KOPT-K1 (cell line): Measurements from ENCODE around the gene OR2V2.
"Not testable (repeated sequence)": the region's sequence is repeated elsewhere in the genome, so short reads cannot be mapped to it uniquely, and the experiment has no call there.

Experiments
- H3K27ac ChIP-seq: fragments of 200-600 bp; sonication (generic); 2 replicates; pipeline ENCODE4 v1.5.1; 2016; ENCODE audit warnings: antibody characterized with exemption, mild to moderate bottlenecking, low read depth, low read length; ENCODE audit not compliant: poor library complexity, severe bottlenecking
- H3K36me3 ChIP-seq: fragments of 200-600 bp; sonication (generic); 2 replicates; pipeline ENCODE4 v1.5.1; 2017; ENCODE audit warnings: antibody characterized with exemption, mild to moderate bottlenecking, low read length, moderate library complexity; ENCODE audit not compliant: insufficient read depth
- H3K9me3 ChIP-seq: fragments of 200-600 bp; sonication (generic); 2 replicates; pipeline ENCODE4 v1.5.1; 2017; ENCODE audit warnings: antibody characterized with exemption, low read length, mild to moderate bottlenecking; ENCODE audit not compliant: insufficient read depth, poor library complexity, severe bottlenecking

Gene OR2V2

GRCh38 chr5:181127907-181128626 lies 19.3 kb upstream of the OR2V2 start:
- Histone ChIP-seq H3K27ac (no peak overlapping the region), H3K36me3 (no peaks in the 10 kb centered on the region), H3K9me3 (no peaks in the 10 kb centered on the region)

DNA sequence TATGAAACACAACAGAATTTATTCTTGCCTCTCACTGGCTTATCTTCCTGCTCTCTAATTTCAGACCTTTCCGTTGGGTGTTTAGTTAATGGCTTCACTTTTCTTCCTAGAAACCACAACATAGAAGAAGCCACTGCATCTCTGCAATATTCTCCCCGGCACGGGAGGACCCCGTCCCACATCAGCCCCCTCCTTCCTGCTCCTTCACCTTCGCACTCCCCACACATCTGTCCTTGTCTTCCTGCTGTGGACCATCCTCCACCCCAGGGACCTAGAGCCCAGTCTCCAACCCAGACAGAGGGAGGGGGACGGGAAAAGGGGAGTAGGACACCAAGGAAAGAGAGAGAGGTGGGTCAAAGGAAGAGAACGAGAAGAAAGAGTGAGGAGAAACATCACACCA lies 17.8 kb upstream of the OR2V2 start:
- H3K27ac ChIP-seq: no peak overlapping the region
- no peaks in the 10 kb centered on the region for H3K9me3 ChIP-seq
- H3K36me3 ChIP-seq: no peaks in the 10 kb centered on the region

DNA sequence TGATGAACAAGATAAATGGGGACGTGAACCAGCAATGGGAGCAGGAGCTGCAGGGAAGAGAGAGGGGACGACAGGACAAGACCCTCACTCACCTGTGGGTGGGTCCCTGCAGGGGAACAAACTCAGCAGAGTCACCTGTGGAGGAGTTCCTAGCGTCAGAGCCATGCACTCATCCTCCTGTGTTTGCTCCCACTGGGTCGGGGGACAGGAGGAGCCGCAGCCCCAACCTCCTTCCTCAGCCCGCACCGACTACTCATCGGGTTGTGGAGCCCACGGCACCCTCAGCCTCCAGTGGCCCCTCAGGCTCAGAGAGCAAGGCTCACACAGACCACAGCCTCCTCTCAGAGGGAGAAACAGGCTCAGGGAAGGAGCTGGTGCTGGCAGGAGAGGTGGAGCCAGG lies 17.3 kb upstream of the OR2V2 start:
- H3K36me3 ChIP-seq, H3K27ac ChIP-seq, H3K9me3 ChIP-seq: not testable (repeated sequence)

DNA sequence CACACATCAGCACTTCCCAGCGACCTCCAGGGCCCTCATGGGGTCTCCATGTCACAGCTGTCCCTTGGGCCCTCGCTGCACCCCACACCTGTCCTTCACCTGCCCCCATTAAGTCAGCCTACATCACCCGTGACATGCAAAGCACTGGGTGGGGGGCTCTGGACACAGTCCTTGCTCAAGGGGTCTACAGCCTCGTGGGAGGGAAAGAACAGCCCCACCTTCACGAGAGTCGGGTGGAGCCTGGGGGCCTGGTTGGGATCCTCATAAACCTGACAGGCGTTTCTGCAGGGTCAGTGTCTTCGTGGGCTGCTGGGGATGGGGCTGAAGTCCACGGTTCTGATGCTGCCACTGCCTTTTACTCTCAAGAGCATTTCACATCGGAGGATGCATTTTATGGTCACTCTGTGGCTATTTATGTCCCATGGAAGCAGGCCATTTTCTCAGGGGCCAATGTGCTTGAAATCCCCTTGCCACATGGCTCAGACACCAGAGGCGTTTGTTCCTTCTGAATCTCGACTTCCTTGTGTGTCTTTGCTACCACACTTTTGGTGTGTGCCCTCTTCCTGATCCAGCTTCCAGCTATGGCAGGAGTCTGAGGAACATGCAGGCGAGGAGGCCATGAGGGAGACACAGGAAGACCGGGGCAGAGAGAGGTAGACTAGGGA lies 16.4 kb upstream of the OR2V2 start, which contains the start of gene OR2V1:
TSS of gene OR2V1 (minus strand) at position 338 of the 665 bp plus-strand sequence. CDS start 5,865 bp downstream, outside the sequence.
- H3K27ac ChIP-seq: no peak within 1 kb of the TSS
- H3K36me3 ChIP-seq: no peaks in the 10 kb centered on the region
- H3K9me3 ChIP-seq: peaks cover 2% of the 10 kb centered on the region

DNA sequence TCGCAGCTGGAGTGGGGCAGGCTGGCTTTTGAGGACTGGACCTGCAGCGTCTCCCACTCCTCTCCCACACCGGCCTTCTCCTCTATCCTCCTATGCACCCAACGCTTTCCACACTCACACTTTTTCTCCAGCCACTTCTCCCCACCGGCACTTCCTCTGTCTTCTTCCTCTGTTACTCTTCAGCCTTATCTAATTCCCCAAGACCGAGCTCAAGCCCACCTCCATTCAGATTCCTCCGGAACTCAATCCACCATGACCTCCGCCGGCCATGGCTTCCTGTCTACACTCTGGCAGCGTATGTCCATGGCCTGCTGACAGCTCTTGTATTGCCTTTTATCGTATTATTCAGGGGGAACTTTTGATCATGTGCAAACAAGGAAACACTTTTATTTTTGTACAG lies 15.9 kb upstream of the OR2V2 start:
- H3K36me3 ChIP-seq: no peaks in the 10 kb centered on the region
- H3K9me3 ChIP-seq: peaks cover 5% of the 10 kb centered on the region
- H3K27ac ChIP-seq: no peak overlapping the region

DNA sequence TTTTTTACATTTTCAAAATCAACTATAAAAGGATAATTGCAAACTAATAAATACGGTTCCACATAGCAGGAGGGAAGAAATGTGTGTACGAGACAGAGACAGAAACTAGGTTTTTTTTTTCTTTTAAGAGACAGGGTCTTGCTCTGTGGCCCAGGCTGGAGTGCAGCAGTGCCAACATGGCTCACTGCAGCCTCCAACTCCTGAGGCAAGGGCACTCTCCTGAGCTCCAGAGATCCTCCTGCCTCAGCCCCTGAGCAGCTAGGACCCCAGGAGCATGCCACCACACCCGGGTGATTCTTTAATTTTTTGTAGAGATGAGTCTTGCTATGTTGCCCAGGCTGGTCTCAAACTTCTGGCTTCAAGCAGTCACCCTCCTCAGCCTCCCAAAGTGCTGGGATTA lies 14.3 kb upstream of the OR2V2 start:
- H3K27ac ChIP-seq: no peak overlapping the region
- peaks cover 12% of the 10 kb centered on the region for H3K9me3 ChIP-seq
- H3K36me3 ChIP-seq: no peaks in the 10 kb centered on the region

GRCh38 chr5:181133610-181134231 lies 13.7 kb upstream of the OR2V2 start:
- Histone ChIP-seq H3K27ac (no peak overlapping the region), H3K9me3 (peaks cover 18% of the 10 kb centered on the region), H3K36me3 (no peaks in the 10 kb centered on the region)

GRCh38 chr5:181134259-181134658 lies 13.1 kb upstream of the OR2V2 start:
- H3K9me3 ChIP-seq: peaks cover 20% of the 10 kb centered on the region
- no peaks in the 10 kb centered on the region for H3K36me3 ChIP-seq
- H3K27ac ChIP-seq: no peak overlapping the region

GRCh38 chr5:181136361-181136955 lies 10.9 kb upstream of the OR2V2 start:
- H3K27ac ChIP-seq: no peak overlapping the region
- peaks cover 20% of the 10 kb centered on the region for H3K9me3 ChIP-seq
- H3K36me3 ChIP-seq: no peaks in the 10 kb centered on the region

- peaks cover 31% of the 10 kb centered on the region for H3K9me3 ChIP-seq
These were observed 9.1 kb upstream of the OR2V2 start for GRCh38 chr5:181138258-181138657.

DNA sequence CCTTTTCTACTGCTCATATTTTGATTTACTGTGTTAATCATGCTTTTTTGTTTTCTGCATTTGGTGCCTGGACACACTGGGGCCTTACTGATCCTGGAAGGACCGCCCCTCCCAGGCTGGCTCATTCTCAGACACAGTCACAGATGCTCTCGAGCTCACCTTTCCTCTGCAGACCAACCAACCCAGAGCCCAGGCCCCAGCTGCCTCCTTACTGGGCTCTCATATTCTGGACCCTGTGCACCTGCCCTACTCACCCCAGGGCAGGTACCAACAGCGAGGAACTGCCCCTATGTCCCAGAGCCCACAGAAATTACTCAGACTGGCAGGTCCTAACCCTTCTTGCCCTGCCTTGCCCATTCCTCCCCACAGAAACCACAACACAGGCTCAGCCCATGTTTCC lies 6.6 kb upstream of the OR2V2 start:
- Histone ChIP-seq H3K27ac (no peak overlapping the region), H3K9me3 (peaks cover 46% of the 10 kb centered on the region), H3K36me3 (no peaks in the 10 kb centered on the region)

More at GRCh38 chr5:181138258-181138657, 9.1 kb upstream of the OR2V2 start:
- no peaks in the 10 kb centered on the region for H3K36me3 ChIP-seq
- H3K27ac ChIP-seq: no peak overlapping the region

- no peaks in the 10 kb centered on the region for H3K36me3 ChIP-seq
- peaks cover 39% of the 10 kb centered on the region for H3K9me3 ChIP-seq
- H3K27ac ChIP-seq: no peak overlapping the region
These were observed 5.3 kb upstream of the OR2V2 start for GRCh38 chr5:181142054-181142453.

GRCh38 chr5:181145133-181145532 lies 2.3 kb upstream of the OR2V2 start:
- H3K9me3 ChIP-seq: peaks cover 29% of the 10 kb centered on the region
- no peak overlapping the region for H3K27ac ChIP-seq
- H3K36me3 ChIP-seq: no peaks in the 10 kb centered on the region

GRCh38 chr5:181149355-181149754 lies 2.0 kb downstream of the OR2V2 start:
- no peak overlapping the region for H3K27ac ChIP-seq
- no peaks in the 10 kb centered on the region for H3K36me3 ChIP-seq
- peaks cover 17% of the 10 kb centered on the region for H3K9me3 ChIP-seq
